Hematopoietic multipotent progenitor cell treated with erythropoietin and hydrocortisone succinate and interleukin-3 and kit ligand, for 15 days (in vitro differentiated cells): ENCODE results near the gene NEO1.

Experiments
- DNase-seq: peaks from one replicate; pipeline ENCODE4 v3.0.0-alpha.2; 2015; ENCODE audit warnings: low spot score

The NEO1 gene

DNA sequence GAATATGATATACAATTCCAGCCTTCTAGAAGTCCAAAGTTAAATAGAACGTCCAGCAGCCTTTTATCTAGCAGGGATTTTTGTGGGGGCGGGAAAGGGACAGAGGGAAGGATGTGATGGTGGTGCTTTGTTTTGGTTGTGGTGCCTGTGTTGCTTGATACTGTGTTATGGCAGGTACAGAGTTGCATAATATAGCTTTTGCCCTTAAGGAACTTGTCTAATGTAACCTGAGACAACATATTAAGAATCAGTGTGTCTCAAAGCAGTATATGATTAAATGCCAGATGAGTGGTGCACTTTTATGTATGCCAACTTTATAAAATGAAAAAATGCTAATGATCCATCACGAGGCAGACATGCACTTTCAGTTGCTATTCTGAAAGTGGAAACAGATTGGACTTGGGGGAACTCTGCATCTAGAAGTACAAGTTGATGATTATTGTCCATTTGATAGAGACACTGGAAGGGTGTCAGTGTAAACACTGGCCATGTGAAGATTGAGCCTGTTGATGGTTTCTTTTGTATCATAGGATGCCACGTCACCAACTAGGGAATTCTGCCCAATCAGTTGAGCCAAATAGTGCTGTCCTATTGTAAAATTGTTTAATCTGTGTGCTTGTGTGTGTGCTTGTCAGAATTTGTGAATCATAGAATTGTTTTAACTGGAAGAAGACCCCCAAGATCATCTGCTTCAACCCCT is 23.0 kb downstream of the NEO1 start:
- no peak for DNase-seq

DNA sequence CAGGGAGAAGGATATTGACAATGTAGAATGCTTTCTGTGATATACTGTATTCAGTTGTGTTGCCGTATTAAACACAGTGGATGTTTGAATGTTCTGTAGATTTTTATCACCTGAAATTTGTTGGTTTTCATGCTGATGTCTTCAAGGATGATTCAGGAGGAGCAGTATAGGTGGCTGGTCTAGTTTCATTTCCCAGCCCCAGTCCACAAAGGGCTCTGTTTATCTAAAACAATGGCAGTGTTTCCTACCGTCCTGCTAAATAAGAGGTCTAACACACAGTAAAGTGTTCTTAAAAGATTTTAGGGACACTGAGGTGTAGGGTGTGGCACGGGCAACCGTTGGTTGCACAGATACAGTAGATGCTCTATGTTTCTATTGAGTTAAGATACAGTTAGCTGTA is 26.0 kb downstream of the NEO1 start:
- no peak for DNase-seq

DNA sequence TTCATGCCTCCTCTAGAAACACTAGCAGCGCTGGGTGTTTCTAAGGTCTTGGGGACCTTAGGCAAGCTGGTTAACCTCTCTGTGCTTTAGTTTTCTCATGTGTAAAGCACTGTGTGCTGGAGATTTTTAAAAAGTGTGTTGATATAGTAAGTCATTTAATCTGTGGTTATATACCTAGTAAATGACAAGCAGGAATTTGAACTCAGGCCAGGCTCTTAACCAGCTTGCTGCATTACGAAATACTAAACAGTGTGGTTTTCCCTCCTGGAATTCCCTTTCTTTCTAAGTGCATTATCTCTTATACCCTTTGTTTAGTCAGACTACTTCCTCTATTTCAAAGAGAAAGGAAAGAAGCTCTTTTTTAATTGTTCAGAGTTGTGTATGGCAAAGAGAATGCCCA is 26.5 kb downstream of the NEO1 start:
- no peak for DNase-seq

DNA sequence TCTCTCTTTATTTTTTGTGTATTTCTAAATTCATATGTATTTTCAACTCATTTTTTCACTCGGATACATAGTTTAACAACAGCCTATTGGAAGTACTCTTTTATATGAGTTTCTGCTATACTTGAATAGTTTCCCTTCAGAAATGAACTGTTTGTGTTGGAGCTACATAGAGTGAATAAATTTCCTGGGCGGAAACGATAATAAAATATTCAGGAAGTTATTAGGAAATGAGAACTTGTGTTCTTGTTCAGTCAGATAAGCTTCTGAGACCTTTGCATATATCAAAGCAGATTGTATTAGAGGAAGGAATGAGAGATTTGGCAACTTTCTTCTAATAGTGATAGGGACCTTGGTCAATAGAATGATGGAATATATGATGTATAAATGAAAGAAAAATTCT is 27.3 kb downstream of the NEO1 start:
- no peak for DNase-seq

DNA sequence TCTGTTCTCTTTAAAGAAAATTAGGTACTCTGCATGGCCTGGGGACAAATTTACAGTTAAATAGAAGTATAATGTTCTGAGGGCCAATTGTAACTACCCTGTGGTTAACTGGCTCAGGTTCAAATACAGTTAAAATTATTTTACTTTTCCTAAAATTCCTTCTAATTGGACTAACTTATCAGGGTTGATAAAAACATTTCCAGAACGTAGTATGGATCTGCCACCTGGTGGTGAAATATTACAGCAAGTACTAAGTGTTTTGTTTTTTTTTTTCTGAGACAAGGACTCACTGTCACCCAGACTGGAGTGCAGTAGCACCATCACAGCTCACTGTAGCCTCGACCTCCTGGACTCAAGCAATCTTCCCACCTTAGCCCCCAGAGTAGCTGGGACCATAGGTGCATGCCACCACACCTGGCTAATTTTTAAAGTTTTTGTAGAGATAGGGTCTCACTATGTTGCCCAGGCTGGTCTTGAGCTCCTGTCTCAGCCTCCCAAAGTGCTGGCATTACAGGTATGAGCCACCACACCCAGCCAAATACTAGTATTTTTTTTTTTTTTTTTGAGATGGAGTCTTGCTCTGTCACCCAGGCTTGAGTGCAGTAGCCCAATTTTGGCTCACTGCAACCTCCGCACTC is 29.2 kb downstream of the NEO1 start:
- DNase-seq, result peak; percentile 34

DNA sequence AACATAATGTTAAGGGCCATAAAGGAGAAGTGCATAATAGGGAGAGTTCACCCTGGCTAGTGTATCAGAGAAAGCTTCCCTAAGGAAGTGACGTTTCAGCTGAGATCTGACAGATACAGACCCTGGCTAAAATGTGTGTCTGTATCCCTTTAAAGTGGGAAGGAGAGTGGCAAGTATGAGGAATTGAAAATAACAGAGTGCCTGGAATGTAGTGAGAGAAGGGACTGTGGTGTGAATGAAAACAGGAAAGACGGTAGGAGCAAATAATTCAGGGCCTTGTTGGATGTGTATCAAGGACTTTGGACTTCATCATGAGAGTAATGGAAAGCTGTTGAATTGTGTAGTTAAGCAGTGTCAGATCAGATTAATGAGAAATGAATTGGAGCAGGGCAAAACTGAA is 30.5 kb downstream of the NEO1 start:
- no peak for DNase-seq

DNA sequence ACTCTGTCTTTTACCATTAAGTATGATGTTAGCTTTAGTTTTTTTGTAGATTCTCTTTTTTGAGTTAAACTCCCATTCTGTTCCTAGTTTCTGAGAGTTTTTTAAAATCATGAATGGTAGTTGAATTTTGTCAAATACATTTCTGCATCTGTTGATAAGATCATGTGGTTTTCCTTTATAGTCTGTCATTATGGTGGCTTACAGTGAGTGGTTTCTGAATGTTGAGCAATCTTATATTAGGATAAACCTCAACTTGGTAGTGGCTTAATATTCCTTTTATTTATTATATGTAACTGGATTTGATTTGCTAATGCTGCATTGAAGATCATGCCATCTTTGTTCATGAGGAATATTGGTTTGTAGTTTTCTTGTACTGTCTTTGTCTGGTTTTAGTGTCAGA is 34.8 kb downstream of the NEO1 start:
- no peak for DNase-seq

DNA sequence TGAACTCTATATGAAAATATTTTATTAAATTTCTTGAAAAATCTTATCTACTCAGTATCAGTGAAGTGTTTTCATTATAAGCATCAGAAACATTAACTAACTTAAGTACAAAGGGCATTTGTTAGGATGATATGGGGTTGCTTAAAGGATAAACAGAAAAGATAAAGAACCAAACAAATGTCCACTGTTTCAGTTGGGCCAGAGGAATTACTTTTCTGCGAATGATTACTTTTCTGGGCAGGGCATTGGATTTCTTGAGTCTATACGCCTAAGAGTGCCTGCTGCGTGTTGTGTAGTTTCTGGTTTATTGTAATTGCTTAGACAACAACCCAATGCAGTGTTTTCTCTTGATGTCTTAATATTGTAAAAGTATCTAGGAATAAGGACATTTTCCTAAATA is 52.8 kb downstream of the NEO1 start:
- no peak for DNase-seq

DNA sequence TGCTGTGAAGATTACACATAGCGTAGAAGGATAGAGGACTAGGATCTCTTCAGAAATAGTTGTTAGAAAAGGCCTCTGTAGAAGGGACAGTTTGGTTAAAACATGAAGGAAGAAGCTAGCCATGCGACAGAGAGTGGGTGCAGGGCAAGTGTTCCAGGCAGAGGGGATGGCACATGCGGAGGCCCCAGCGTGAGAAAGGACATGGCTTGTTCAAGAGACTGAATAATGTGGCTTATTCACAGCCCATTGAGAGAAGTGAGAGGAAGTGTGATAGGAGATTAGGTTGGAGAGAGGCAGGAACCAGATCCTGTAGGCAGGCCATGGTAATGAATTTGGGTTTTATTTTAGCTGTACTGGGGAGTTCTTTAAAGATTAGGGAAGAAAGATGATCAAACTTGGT is 56.4 kb downstream of the NEO1 start:
- DNase-seq, result no peak

DNA sequence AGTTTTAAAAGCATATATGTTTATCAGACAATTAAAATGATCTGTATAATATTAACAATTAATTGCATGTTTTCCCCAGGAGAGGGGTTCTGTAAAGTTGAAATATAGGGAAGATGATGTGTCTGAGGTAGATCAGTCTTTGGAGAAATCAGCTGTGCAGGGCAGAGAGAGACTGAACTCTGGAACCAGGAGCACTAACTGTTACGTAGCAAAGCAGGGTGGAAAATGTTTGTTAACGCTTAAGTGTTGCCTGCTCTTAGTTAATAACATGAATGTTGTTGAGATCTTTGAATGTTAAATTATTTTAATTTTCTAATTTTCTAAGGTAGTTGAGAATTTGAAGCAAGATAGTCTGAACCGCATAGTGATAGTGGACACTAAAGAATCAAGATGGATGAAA is 57.5 kb downstream of the NEO1 start:
- DNase-seq, result no peak

DNA sequence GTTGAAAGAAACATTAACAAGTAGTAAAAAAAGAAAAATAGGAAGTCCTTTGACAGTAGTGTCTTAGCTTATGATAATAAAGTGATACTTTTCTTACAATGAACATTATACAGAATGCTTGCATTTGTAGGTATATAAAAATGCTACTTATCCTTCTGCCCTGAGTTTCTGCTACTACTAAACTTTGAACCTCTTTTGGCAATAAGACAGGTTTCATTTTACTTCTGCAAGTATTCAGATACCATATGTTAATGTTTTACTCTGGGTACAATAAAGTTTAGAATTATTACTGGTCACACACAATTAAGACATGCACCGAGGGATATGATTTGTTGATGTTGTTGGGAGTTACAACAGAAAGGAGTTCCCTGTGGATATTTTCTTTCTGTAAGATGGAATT is 57.9 kb downstream of the NEO1 start:
- DNase-seq, result no peak

DNA sequence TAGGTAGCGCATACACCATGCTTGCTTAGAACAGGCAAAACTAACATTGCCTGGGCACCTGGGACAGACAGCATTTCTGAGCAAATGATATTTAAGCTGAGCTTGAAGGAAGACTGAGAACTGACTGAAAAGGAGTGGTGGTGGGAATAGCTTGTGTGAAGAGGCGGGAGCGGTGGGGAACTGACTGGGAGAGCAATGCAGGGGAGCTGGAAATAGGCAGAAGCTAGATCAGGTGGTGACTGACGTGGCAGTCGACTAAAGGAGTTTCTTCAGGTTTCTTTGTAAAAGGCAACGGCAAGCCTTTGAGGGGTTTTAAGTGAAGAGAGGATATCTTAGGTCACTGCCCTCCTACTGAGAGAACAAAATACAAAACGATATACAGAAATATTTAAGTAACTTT is 61.8 kb downstream of the NEO1 start:
- no peak for DNase-seq

DNA sequence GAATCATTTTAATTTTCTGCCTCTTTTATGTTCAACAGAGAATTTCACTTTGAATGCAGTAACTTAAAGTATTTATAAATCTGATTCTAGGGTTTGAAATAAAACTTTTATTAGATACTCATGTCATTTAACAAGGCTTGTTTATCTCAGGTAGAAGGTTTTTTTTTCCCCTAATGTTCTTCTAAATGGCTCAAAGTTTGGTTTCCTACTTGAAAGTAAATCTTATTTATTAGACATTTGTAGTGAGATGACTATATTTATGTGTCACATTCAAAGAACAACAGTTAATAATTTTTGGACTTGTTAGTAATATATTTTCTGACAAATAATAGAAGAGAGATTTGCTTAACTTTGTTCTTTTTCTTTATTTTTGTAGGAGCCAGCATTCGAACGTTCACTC is 63.9 kb downstream of the NEO1 start:
- DNase-seq, result no peak

DNA sequence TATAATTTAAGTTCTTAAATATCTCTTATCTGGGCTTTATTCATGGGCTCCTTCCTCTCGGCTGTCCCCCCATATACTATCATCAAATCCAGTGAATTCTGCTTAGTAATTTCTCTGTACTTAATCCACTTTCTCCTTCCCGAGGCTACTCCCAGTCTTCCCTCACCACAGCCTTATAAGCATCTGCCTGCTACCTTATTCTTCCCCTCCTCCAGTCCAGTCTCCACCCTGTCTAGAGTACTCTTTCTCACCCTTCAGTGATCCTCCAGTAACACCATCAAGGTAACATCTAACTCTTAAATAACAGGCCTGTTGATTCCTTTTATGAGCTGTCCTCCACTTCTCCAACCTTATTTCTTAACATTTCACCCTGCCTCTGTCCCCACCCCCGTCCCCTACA is 65.8 kb downstream of the NEO1 start:
- no peak for DNase-seq

DNA sequence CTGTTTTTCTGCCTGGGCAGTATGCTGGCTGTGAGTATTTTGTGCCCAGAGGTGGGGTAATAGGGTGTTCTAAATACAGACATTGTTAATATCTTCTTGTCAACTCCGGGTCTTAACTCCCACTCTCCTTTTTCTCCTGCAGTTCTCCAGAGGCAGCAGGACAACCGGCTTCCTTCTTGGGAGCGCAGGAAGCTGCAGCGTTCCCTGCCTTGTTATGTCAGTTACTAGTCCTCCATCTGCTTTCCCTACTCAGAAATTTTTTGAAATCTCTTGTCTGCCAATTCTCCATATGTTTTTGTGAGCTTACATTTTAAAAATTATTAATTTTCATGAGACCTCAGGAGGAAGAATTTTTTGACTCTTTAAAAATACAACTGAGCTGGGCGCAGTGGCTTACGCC is 67.2 kb downstream of the NEO1 start:
- no peak for DNase-seq

DNA sequence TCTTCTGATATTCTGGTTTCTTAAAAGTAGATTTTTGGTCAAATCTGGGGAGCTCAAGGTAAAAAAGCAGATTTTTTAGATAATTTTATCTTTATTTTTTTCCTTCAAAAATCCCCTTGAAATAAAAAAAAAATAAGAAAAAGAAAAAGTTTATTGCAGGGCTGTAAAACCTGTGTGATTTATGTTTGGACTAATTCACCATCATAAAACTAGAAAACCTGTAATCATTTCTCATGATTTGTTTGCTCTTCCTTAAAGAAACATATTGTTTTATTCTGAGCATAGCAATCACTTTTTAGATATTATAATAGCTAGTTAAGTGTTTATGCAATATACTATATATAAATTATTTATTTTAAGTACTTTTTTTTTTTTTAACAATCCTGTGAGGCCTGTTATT is 68.0 kb downstream of the NEO1 start:
- no peak for DNase-seq

DNA sequence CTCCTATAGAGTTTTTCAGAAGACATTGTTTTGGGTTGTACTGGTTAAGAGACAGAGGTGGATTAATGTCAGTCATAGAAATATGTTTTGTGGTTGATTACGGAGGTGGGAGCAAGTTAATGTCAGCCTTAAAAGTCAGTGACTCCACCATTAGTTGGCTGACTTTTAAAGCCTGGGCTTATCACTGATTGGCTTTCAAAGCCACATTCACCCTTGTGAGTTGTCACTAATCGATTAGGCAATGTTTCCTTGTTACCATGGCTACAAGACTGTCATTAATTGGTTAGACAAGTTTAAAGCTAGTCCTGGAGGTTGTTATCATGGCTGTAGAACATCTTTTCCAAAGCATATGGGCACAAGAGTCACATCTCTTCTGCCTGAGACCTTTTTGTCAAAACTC is 73.0 kb downstream of the NEO1 start:
- no peak for DNase-seq

DNA sequence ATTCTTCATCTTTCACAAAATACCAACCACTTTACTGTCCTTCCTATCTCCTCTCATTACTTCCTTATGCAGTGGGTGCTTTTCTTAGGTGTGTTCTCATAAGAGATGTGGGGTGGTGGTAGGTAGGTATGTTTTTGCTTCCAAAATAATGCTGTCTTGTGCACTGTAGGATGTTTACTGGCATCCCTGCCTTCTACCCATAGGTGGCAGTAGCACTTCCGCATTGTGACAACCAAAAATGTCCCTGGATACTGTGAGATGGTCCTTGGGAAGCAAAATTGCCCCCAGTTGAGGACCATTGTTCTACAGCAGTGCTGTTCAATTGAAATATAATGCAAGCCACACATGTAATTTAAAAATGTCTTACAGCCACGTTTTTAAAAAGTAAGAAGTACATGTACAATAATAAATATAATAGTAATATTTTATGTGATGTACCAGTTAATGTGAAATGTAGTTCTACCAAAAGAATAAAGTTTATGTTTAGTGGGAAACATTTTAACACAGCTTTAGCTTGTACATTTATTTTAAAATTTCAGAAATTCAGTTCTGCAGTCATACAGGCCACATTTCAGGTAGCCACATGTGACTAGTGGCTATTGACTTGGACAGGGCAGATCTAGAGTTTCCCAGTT is 75.2 kb downstream of the NEO1 start:
- peak; percentile 38 for DNase-seq

DNA sequence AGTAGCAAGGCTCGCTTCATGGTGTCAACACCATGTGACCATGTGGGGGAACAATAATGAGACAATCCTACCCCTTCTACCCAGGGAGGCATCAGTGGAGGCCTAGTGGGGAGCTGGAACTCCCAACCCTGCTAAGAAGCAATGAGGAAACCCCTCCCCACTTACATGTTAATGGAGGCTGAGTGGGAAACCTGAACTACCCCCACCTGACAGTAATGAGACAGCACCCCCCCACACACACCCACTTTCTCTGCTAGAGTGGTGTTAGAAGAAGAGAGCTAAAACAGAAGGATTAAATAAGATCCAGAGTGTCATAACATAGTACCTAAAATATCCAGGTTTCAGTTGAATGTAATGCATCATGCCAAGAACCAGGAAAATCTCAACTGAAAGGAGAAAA is 78.6 kb downstream of the NEO1 start:
- DNase-seq, result no peak

DNA sequence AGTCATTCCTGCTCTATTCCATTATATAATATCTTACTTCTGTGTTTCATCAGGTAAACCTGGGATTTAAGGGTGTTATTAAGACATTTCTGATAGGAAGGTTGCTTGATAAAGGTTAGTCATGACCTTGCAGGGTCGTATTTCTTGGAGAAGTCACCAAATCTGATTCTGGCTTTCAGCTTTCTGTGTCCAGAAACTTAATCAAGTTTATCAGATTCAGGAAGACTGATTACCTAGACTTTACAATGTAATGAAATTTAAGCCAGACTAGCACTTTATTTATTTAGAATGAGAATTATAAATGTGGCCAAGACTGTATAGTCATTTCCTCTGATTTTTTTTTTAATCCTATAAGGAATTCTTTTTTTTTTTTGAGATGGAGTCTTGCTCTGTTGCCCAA is 81.9 kb downstream of the NEO1 start:
- DNase-seq, result no peak

DNA sequence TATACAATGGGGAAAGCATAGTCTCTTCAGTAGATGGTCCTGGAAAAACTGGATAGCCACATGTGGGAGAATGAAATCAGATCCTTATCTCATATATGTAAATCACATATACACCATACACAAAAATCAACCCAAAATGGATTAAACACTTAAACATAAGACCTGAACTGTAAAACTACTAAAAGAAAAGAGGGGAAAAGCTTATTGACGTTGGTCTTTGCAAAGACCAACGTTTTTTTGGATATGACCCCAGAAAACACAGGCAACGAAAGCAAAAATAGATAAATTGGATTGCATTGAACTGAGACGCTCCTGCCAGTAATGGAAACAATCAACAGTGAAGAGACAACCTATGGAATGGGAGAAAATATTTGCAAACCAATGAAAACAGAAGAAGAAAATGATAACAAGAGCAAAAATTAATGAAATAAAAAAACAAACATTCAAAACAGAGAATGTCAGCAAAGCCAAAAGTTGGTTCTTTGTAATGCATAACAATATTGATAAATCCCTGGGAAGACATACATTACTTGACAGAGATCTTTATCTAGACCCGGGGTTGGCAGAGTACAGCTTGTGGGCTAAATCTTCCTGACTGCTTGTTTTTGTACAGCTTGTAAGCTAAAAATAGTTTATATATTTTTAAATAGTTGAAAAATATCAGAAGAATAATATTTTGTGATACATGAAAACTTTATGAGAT is 86.9 kb downstream of the NEO1 start:
- DNase-seq, result no peak

DNA sequence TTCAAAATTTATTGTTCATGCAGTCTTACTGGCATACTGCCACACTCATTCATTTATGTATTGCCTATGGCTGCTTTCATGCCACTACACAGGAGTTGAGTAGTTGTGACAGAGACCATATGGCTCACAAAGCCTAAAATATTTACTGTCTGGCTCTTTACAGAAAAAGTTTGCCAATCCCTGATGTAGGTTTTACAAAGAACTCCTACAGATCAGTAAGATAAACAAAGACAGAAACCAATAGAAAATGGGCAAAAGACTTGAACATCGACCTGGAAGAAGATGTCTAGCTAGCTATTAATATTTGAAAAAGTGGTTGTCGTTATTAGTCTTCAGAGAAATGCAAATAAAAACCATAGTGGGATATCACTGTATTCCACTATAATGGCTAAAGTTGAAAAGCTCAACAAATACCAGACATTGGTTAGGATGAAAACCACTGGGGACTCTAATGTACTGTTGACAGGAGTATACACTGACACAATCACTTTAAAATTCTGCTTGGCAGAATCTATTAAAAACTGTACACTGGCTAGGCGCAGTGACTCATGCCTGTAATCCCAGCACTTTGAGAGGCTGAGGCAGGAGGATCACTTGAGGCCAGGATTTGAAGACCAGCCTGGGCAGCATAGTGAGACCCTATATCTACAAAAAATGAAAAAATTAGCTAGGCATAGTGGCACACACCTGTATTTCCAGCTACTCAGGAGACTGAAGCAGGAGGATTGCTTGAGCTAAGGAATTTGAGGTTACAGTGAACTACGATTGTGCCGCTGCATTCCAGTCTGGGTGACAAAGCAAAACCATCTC is 87.7 kb downstream of the NEO1 start:
- no peak for DNase-seq
